OCI-LY1 (cell line): ENCODE data around the gene DHRSX.
A peak's percentile ranks its signal among the peaks of the same experiment; 100 is the strongest.

ENCODE experiments used
- EZH2 ChIP-seq: fragments of 200-600 bp; sonication (generic), shearing (Covaris generic); IDR thresholded peaks from 2 replicates; pipeline ENCODE4 v1.8.0; 2017; ENCODE audit warnings: borderline replicate concordance, mixed run types, mild to moderate bottlenecking, antibody characterized with exemption, low read length, moderate library complexity, mixed read lengths
- TF ChIP-seq, protein P1 (sequence below): fragments of 200-600 bp; sonication (generic), shearing (Covaris generic); IDR thresholded peaks from 2 replicates; pipeline ENCODE4 v1.5.1; 2017; ENCODE audit warnings: mild to moderate bottlenecking, antibody characterized with exemption, low read length, moderate library complexity, mixed read lengths

DNA sequence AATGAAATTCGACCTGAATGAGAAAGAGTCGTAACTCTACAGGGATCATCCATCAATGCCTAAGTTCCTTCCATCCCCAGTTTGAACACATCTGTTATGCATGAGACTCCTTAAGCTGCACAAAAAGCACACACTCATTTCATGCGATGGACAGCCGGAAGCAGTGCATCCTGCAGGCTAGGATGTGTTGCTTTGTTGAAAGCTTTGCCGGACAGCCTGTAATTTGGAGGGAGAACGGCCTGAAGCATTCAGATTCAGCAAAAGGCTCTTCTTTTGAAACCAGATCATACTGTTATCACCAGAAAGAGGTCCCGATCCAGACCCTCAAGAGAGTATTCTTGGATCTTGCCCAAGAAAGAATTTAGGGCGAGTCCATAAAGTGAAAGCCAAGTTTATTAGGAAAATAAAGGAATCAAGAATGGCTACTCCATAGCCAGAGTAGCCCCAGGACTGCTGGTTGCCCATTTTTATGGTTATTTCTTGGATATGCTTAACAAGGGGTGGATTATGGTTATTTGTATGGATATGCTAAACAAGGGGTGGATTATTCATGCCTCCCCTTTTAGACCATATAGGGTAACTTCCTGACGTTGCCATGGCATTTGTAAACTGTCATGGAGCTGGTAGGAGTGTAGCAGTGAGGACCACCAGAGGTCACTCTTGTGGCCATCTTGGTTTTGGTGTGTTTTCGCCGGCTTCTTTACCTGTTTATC, 48.1 kb upstream of the DHRSX start:
- TF ChIP-seq, protein P1, sequence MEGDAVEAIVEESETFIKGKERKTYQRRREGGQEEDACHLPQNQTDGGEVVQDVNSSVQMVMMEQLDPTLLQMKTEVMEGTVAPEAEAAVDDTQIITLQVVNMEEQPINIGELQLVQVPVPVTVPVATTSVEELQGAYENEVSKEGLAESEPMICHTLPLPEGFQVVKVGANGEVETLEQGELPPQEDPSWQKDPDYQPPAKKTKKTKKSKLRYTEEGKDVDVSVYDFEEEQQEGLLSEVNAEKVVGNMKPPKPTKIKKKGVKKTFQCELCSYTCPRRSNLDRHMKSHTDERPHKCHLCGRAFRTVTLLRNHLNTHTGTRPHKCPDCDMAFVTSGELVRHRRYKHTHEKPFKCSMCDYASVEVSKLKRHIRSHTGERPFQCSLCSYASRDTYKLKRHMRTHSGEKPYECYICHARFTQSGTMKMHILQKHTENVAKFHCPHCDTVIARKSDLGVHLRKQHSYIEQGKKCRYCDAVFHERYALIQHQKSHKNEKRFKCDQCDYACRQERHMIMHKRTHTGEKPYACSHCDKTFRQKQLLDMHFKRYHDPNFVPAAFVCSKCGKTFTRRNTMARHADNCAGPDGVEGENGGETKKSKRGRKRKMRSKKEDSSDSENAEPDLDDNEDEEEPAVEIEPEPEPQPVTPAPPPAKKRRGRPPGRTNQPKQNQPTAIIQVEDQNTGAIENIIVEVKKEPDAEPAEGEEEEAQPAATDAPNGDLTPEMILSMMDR: peak; percentile 33; the same call in 1 of the 2 replicates
- no peak for TF ChIP-seq EZH2
